Measurements from ENCODE around the gene LANCL2.

Gene LANCL2

DNA sequence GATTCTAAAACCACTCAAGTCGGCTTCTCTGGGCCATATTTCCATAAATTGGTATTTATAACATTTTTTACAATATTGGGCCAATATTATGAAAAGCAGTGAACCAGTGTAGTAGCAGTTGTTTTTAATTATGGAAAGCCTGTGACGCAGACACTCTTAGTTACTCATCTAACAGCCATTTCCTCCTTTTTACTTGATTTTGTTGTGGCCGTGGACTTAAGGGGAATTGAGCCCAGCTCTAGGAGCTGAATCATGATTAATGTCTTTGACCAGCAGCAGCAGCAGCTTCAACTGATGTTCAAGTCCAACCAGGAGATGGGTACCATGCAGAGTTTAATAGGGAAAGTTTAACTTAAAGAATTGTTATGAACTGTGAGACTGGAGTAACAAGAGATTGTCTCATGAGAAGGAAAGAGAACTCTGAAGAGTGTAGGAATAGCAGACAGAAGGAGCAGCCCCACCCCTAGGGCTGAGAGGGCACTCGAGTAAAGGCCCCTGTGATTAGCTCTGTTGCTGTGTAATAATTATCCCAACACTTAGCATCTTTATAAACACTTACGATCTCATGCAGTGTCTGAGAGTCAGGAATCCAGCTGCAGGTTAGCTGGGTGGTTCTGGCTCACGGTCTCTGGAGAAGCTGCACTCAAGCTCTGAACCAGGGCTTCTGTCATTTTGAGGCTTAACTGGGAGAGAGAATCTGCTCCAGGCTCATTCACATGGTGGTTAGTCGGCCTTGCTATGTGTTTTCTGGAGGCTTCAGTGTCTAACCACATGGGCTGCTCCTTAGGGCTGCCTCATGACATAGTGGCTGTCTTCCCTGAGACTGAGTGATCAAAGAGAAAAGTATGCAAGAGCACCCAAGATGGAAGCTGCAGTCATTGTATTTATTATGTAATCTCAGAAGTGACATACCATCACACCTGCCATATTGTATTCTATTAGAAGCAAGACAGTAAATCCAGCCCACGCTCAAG, 4.6 kb downstream of the LANCL2 start:
- TF ChIP-seq, protein P1, sequence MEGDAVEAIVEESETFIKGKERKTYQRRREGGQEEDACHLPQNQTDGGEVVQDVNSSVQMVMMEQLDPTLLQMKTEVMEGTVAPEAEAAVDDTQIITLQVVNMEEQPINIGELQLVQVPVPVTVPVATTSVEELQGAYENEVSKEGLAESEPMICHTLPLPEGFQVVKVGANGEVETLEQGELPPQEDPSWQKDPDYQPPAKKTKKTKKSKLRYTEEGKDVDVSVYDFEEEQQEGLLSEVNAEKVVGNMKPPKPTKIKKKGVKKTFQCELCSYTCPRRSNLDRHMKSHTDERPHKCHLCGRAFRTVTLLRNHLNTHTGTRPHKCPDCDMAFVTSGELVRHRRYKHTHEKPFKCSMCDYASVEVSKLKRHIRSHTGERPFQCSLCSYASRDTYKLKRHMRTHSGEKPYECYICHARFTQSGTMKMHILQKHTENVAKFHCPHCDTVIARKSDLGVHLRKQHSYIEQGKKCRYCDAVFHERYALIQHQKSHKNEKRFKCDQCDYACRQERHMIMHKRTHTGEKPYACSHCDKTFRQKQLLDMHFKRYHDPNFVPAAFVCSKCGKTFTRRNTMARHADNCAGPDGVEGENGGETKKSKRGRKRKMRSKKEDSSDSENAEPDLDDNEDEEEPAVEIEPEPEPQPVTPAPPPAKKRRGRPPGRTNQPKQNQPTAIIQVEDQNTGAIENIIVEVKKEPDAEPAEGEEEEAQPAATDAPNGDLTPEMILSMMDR (IDR thresholded peaks at IDR 0.05): no peak
- no peak overlapping the region for H3K4me3 ChIP-seq
- DNase-seq: no peak
- no peaks in the 10 kb centered on the region for H3K36me3 ChIP-seq
- H3K9me3 ChIP-seq: no peaks in the 10 kb centered on the region
- peaks cover 0 to 19% (median 13%) of the 10 kb centered on the region in 4 donors for H3K4me1 ChIP-seq
- intact Hi-C loops (cut with DNase I; ENCODE audit: low total_unique reads): loop anchor here (5.0 to 10.0 kb wide), 2 partner anchors 515 to 612 kb away; partner anchors contain the start of genes SEC61G and ZNF713
- H3K27me3 ChIP-seq: no peaks in the 10 kb centered on the region
- no peak overlapping the region for H3K27ac ChIP-seq

DNA sequence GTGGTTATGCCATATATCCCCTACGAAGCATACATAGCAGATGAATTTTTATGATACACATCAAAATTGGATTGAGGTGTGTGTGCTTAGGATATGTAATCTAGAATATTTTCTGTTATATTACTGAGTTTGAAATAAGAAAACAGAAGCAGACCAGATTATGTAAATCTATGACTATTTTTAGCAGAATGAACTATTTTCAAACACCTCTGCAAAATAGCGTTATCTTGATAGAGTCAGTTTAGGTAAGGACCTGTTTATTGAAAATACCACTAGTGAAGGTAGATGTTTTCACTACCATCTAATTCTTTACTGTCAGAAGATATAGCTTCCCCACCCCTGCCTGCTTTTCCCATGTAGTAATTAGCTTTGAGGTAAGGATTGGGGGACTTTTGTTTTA, 9.1 kb downstream of the LANCL2 start:
- H3K36me3 ChIP-seq: no peaks in the 10 kb centered on the region
- TF ChIP-seq, protein P1 (IDR thresholded peaks at IDR 0.05): no peak
- H3K4me1 ChIP-seq: peaks cover 0 to 2% (median 0%) of the 10 kb centered on the region in 4 donors
- H3K9me3 ChIP-seq: no peaks in the 10 kb centered on the region
- H3K4me3 ChIP-seq: no peak overlapping the region
- H3K27ac ChIP-seq: no peak overlapping the region
- intact Hi-C loops (cut with DNase I; ENCODE audit: low total_unique reads): no loop called here
- H3K27me3 ChIP-seq: no peaks in the 10 kb centered on the region
- no peak for DNase-seq

DNA sequence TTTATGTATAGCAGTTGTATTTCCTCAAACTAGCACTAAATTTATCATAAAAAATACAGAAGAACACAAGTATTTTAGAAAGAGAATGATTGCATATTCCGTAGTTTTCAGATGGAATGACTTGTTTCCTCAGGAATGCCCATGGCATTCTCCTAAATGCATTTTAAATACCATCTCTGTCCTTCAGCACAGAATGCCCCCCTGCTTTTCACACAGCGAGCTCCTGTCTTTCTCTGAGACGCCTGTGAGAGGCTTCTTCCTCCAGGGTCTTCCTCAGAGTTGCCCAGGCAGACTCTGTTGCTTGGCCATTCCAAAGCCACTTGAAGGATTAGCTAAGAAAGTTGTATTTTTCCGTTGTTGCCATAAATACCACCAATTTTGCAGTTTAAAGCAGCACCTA, 10.1 kb downstream of the LANCL2 start:
- Histone ChIP-seq H3K9me3 (no peaks in the 10 kb centered on the region), H3K27ac (no peak overlapping the region), H3K36me3 (no peaks in the 10 kb centered on the region), H3K27me3 (no peaks in the 10 kb centered on the region), H3K4me3 (no peak overlapping the region), H3K4me1 (no peaks in the 10 kb centered on the region)
- DNase-seq: no peak
- TF ChIP-seq, protein P1 (IDR thresholded peaks at IDR 0.05): no peak
- intact Hi-C loops (cut with DNase I; ENCODE audit: low total_unique reads): no loop called here

DNA sequence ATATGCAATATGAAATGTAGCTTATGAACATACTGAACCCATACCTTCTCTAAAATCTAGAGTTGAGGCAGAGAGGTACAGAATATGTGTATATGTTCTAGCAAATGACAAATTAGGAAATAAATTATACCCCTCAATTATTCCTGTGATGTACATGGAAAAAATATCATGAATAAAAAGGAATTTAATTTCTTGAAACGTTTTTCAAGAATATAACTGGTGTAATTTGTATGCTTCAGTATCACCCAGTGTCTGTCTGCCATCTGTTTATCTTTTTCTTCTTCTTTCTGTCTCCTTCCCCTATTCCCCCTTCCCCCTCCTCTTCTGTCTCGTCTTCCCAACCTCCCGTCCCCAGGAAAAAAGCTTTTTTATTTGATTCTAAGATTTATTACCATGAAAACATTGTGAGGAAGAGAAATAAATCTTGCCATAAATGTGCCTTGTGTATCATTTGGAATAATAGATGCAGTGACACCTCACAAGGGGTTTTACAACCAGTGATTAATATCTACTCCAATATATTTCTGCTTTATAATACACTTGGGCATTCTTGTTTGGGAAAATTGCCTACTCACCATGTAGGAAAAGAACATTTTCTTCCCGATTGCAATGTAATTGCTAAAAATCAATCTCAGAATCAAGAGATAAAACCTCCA, 12.2 kb downstream of the LANCL2 start:
- DNase-seq: no peak
- no peak overlapping the region for H3K27ac ChIP-seq

DNA sequence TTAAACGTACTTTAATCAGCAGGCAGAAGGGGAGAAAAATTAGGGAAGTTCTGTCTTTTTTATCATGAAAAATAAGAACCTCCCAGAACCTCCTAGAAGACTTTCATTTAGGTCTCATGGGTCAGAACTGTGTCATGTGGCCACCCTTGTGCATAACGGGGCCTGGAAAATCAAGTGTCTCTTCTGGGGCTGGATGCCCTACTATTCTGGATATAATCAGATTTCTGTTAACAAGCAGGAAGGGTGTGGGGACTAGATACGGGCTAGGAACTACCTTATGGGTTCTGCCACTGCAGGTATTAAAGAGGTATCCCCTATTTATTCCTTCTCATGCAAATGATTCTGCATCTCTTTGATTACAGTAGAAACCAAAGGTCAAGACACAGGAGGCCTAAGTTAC, 14.1 kb downstream of the LANCL2 start:
- no peak overlapping the region for H3K27ac ChIP-seq
- intact Hi-C loops (cut with DNase I; ENCODE audit: low total_unique reads): no loop called here

More for the DNA sequence above, 12.2 kb downstream of the LANCL2 start:
- Histone ChIP-seq H3K36me3 (no peaks in the 10 kb centered on the region), H3K4me1 (no peaks in the 10 kb centered on the region), H3K27me3 (no peaks in the 10 kb centered on the region), H3K9me3 (no peaks in the 10 kb centered on the region), H3K4me3 (no peak overlapping the region)
- TF ChIP-seq, protein P1 (IDR thresholded peaks at IDR 0.05): no peak
- intact Hi-C loops (cut with DNase I; ENCODE audit: low total_unique reads): no loop called here

More for the DNA sequence above, 14.1 kb downstream of the LANCL2 start:
- Histone ChIP-seq H3K27me3 (no peaks in the 10 kb centered on the region), H3K4me1 (no peaks in the 10 kb centered on the region), H3K9me3 (no peaks in the 10 kb centered on the region), H3K36me3 (no peaks in the 10 kb centered on the region), H3K4me3 (no peak overlapping the region)
- DNase-seq: no peak
- TF ChIP-seq, protein P1 (IDR thresholded peaks at IDR 0.05): no peak
